ENCODE measurements around the gene INSC. TPM values are rescaled to one million over a fixed set of nuclear protein-coding genes. Genes with fewer than 3 reads are reported as not detected.

The INSC gene
- total and polyA plus RNA-seq, 2 of the 13 experiments (the other 11 are each of a cell fraction or from before 2014, with no cell fraction given), result 0.09 TPM; not detected in 1

- H3K36me3 ChIP-seq (replicated peaks in 1 of 2; ENCODE audit: control insufficient read depth in 1 of 2, insufficient read depth in 2 of 2, low read length in 2 of 2), result no peaks in the 10 kb centered on the region
- CTCF ChIA-PET (ENCODE audit: low intra/inter-chr PET ratio, low total read pairs), result no interaction called here
- no peak overlapping the region for H2AFZ ChIP-seq (ENCODE audit: low read length)
- ATAC-seq, result no peak
- no peak for DNase-seq (ENCODE audit: low spot score)
- 33% methylated on average over 4 of the region's 4 CpGs for WGBS (ENCODE audit: low lambda C conversion rate)
- no peak overlapping the region for H3K4me3 ChIP-seq (replicated peaks in 1 of 3; ENCODE audit: insufficient read depth in 1 of 3, low read depth in 2 of 3, low read length in 3 of 3)
- POLR2A ChIA-PET, result no interaction called here
- intact Hi-C loops (cut with micrococcal nuclease; ENCODE audit: unreplicated experiment) (no loop called here), in situ Hi-C loops (cut with HindIII; ENCODE audit: extremely low pct_ligation_motif_present, low pct_unique_long_range_greater_than_20kb) (no loop called here)
- FAIRE-seq, result no peak
- no peak overlapping the region for H3K27ac ChIP-seq (ENCODE audit: extremely low read length, insufficient read depth, low read length)
- H3K4me2 ChIP-seq (ENCODE audit: low read depth, low read length), result no peak overlapping the region
- H3K4me1 ChIP-seq (ENCODE audit: insufficient read depth, low read length), result peaks cover 15% of the 10 kb centered on the region
- no peaks in the 10 kb centered on the region for H3K9me3 ChIP-seq (ENCODE audit: low read length)
- no peaks in the 10 kb centered on the region for H4K20me1 ChIP-seq (ENCODE audit: insufficient read depth, low read length)
- no TSS peak for BruUV-seq (replicated peaks)
- no peaks in the 10 kb centered on the region for H3K79me2 ChIP-seq (ENCODE audit: insufficient read depth, low read length)
- H3K27me3 ChIP-seq (ENCODE audit: control insufficient read depth in 1 of 2, insufficient read depth in 2 of 2, low read length in 2 of 2), result no peaks in the 10 kb centered on the region
- no peak overlapping the region for H3K9ac ChIP-seq (ENCODE audit: insufficient read depth, low read depth, low read length)
- TF ChIP-seq CREB3 (CRISPR knock-in tag; IDR thresholded peaks at IDR 0.05), result no peak
- TF ChIP-seq RAD51 (IDR thresholded peaks at IDR 0.05; ENCODE audit: borderline replicate concordance), result no peak
- no peak for TF ChIP-seq NBN (conservative IDR thresholded peaks at IDR 0.05)
- TF ChIP-seq PRPF4 (IDR thresholded peaks at IDR 0.05; ENCODE audit: low read depth, low read length, poor library complexity, severe bottlenecking), result no peak
- TF ChIP-seq NONO (IDR thresholded peaks at IDR 0.05), result no peak
- no peak for TF ChIP-seq NONO (CRISPR knock-in tag; conservative IDR thresholded peaks at IDR 0.05)
- no peak for TF ChIP-seq ZNF670 (CRISPR knock-in tag; IDR thresholded peaks at IDR 0.05; ENCODE audit: borderline replicate concordance)
- TF ChIP-seq CENPBD1 (CRISPR knock-in tag; IDR thresholded peaks at IDR 0.05; ENCODE audit: borderline replicate concordance, low read depth), result no peak
- TF ChIP-seq, protein P1, sequence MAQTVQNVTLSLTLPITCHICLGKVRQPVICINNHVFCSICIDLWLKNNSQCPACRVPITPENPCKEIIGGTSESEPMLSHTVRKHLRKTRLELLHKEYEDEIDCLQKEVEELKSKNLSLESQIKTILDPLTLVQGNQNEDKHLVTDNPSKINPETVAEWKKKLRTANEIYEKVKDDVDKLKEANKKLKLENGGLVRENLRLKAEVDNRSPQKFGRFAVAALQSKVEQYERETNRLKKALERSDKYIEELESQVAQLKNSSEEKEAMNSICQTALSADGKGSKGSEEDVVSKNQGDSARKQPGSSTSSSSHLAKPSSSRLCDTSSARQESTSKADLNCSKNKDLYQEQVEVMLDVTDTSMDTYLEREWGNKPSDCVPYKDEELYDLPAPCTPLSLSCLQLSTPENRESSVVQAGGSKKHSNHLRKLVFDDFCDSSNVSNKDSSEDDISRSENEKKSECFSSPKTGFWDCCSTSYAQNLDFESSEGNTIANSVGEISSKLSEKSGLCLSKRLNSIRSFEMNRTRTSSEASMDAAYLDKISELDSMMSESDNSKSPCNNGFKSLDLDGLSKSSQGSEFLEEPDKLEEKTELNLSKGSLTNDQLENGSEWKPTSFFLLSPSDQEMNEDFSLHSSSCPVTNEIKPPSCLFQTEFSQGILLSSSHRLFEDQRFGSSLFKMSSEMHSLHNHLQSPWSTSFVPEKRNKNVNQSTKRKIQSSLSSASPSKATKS (CRISPR knock-in tag; IDR thresholded peaks at IDR 0.05), result no peak
- no peak for TF ChIP-seq ZNF619 (CRISPR knock-in tag; IDR thresholded peaks at IDR 0.05)
- no peak for TF ChIP-seq ZNF784 (CRISPR knock-in tag; IDR thresholded peaks at IDR 0.05; ENCODE audit: borderline replicate concordance)
- TF ChIP-seq ZNF510 (CRISPR knock-in tag; IDR thresholded peaks at IDR 0.05; ENCODE audit: low read depth), result no peak
- TF ChIP-seq ZNF260 (CRISPR knock-in tag; IDR thresholded peaks at IDR 0.05; ENCODE audit: borderline replicate concordance, low read depth), result no peak
- TF ChIP-seq HMGXB4 (CRISPR knock-in tag; IDR thresholded peaks at IDR 0.05; ENCODE audit: borderline replicate concordance in 1 of 2, low read depth in 1 of 2), result no peak
- no peak for TF ChIP-seq ZNF772 (CRISPR knock-in tag; IDR thresholded peaks at IDR 0.05)
- no peak for TF ChIP-seq CENPT (CRISPR knock-in tag; IDR thresholded peaks at IDR 0.05; ENCODE audit: low read depth)
- TF ChIP-seq, protein P2, sequence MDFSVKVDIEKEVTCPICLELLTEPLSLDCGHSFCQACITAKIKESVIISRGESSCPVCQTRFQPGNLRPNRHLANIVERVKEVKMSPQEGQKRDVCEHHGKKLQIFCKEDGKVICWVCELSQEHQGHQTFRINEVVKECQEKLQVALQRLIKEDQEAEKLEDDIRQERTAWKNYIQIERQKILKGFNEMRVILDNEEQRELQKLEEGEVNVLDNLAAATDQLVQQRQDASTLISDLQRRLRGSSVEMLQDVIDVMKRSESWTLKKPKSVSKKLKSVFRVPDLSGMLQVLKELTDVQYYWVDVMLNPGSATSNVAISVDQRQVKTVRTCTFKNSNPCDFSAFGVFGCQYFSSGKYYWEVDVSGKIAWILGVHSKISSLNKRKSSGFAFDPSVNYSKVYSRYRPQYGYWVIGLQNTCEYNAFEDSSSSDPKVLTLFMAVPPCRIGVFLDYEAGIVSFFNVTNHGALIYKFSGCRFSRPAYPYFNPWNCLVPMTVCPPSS (IDR thresholded peaks at IDR 0.05), result no peak
- TF ChIP-seq TAF15 (IDR thresholded peaks at IDR 0.05; ENCODE audit: low read depth, low read length, poor library complexity, severe bottlenecking), result no peak
Measured at GRCh38 chr11:15217416-15217815, 102.7 kb downstream of the INSC start.

Data from HepG2 (cell line).